Loucy (cell line): ENCODE measurements around the gene KLF18.

Experiments used
- H2AFZ ChIP-seq: fragments of 200-600 bp; sonication (generic); 2 replicates; pipeline ENCODE4 v1.6.0; 2016; ENCODE audit warnings: antibody characterized with exemption, mild to moderate bottlenecking, low read length, moderate library complexity
- H3F3A ChIP-seq: fragments of 200-600 bp; 2 replicates; pipeline ENCODE4 v1.6.0; 2016; ENCODE audit warnings: antibody characterized with exemption, low read depth, mild to moderate bottlenecking
- H3K27me3 ChIP-seq: fragments of 200-600 bp; sonication (generic); 2 replicates; pipeline ENCODE4 v1.6.1; 2014; ENCODE audit warnings: low read length, mild to moderate bottlenecking; ENCODE audit not compliant: insufficient read depth, poor library complexity, severe bottlenecking
- H3K36me3 ChIP-seq: fragments of 200-600 bp; sonication (generic); 2 replicates; pipeline ENCODE4 v1.6.1; 2016; ENCODE audit warnings: low read length; ENCODE audit not compliant: insufficient read depth
- H3K4me1 ChIP-seq: fragments of 200-600 bp; sonication (generic); 2 replicates; pipeline ENCODE4 v1.5.1; 2014; ENCODE audit warnings: low read length, mild to moderate bottlenecking; ENCODE audit not compliant: insufficient read depth, poor library complexity, severe bottlenecking
- H3K4me2 ChIP-seq: fragments of 200-600 bp; sonication (generic); 2 replicates; pipeline ENCODE4 v1.6.0; 2014; ENCODE audit warnings: antibody characterized with exemption, low read length, low read depth, mild to moderate bottlenecking; ENCODE audit not compliant: poor library complexity, severe bottlenecking
- H3K4me3 ChIP-seq: fragments of 200-600 bp; sonication (generic); 2 replicates; pipeline ENCODE4 v1.5.1; 2014; ENCODE audit warnings: low read length, mild to moderate bottlenecking, mixed read lengths; ENCODE audit not compliant: poor library complexity, severe bottlenecking
- H3K79me2 ChIP-seq: fragments of 200-600 bp; sonication (generic); 2 replicates; pipeline ENCODE4 v1.6.1; 2014; ENCODE audit warnings: low read length; ENCODE audit not compliant: insufficient read depth
- H3K9ac ChIP-seq: fragments of 200-600 bp; sonication (generic); 2 replicates; pipeline ENCODE4 v1.6.0; 2014; ENCODE audit warnings: mild to moderate bottlenecking, low read depth, low read length, moderate library complexity; ENCODE audit not compliant: poor library complexity, severe bottlenecking
- H3K9me2 ChIP-seq: fragments of 200-600 bp; sonication (generic); replicated peaks from 2 replicates; pipeline ENCODE4 v1.6.1; 2016; ENCODE audit warnings: low read depth, low read length, mixed read lengths
- H3K9me3 ChIP-seq: fragments of 200-600 bp; sonication (generic); 2 replicates; pipeline ENCODE4 v1.6.1; 2014; ENCODE audit warnings: mild to moderate bottlenecking, antibody characterized with exemption, low read length, low read depth; ENCODE audit not compliant: insufficient read depth
- H4K20me1 ChIP-seq: fragments of 200-600 bp; sonication (generic); 2 replicates; pipeline ENCODE4 v1.6.0; 2014; ENCODE audit warnings: antibody characterized with exemption, low read length, mild to moderate bottlenecking; ENCODE audit not compliant: insufficient read depth, poor library complexity, severe bottlenecking
- CTCF ChIP-seq: fragments of 200-600 bp; sonication (generic); conservative IDR thresholded peaks from 2 replicates; pipeline ENCODE4 v1.5.1; 2014; ENCODE audit warnings: mild to moderate bottlenecking, antibody characterized with exemption, low read length
- EZH2phosphoT487 ChIP-seq: fragments of 200-600 bp; IDR thresholded peaks from 2 replicates; pipeline ENCODE4 v1.6.1; 2018; ENCODE audit warnings: antibody characterized with exemption, mild to moderate bottlenecking, moderate library complexity, borderline replicate concordance

KLF18 gene

GRCh38 chr1:44138239-44138638, 3.2 kb downstream of the KLF18 start:
- Histone ChIP-seq H4K20me1 (no peaks in the 10 kb centered on the region), H2AFZ (no peak overlapping the region), H3K4me2 (no peak overlapping the region), H3K4me1 (no peaks in the 10 kb centered on the region), H3F3A (no peaks in the 10 kb centered on the region), H3K36me3 (no peaks in the 10 kb centered on the region), H3K9me2 (no peaks in the 10 kb centered on the region), H3K9ac (no peak overlapping the region), H3K9me3 (no peaks in the 10 kb centered on the region), H3K79me2 (no peaks in the 10 kb centered on the region), H3K4me3 (no peak overlapping the region), H3K27me3 (no peaks in the 10 kb centered on the region)
- no peak for TF ChIP-seq EZH2phosphoT487
- TF ChIP-seq CTCF, result no peak

- Histone ChIP-seq H3K9me2 (no peaks in the 10 kb centered on the region), H3K4me2 (no peak overlapping the region), H3K79me2 (no peaks in the 10 kb centered on the region), H3K27me3 (no peaks in the 10 kb centered on the region), H3K9me3 (no peaks in the 10 kb centered on the region), H3K4me3 (no peak overlapping the region), H3K36me3 (no peaks in the 10 kb centered on the region), H4K20me1 (no peaks in the 10 kb centered on the region), H3F3A (no peaks in the 10 kb centered on the region), H3K4me1 (no peaks in the 10 kb centered on the region), H3K9ac (no peak overlapping the region), H2AFZ (no peak overlapping the region)
- no peak for TF ChIP-seq CTCF
- no peak for TF ChIP-seq EZH2phosphoT487
Observed at GRCh38 chr1:44135886-44136285, 5.5 kb downstream of the KLF18 start.

- Histone ChIP-seq H3K4me3 (no peak overlapping the region), H3K4me2 (no peak overlapping the region), H2AFZ (no peak overlapping the region), H3K27me3 (no peaks in the 10 kb centered on the region), H3F3A (no peaks in the 10 kb centered on the region), H4K20me1 (no peaks in the 10 kb centered on the region), H3K9ac (no peak overlapping the region), H3K9me3 (no peaks in the 10 kb centered on the region), H3K4me1 (no peaks in the 10 kb centered on the region), H3K79me2 (no peaks in the 10 kb centered on the region), H3K9me2 (no peaks in the 10 kb centered on the region), H3K36me3 (no peaks in the 10 kb centered on the region)
- TF ChIP-seq EZH2phosphoT487, result no peak
- no peak for TF ChIP-seq CTCF
Observed at GRCh38 chr1:44134071-44134920, 7.1 kb downstream of the KLF18 start.
